H1 (cell line): ENCODE results near the gene ZNHIT3. TPM values are rescaled to one million over a fixed set of nuclear protein-coding genes. Genes with fewer than 3 reads are reported as not detected.

ENCODE experiments used
- CTCF ChIA-PET: fragments of 300-600 bp; sonication (Branson Sonifier 250); formaldehyde crosslinking; loops from one replicate; lab custom pipeline; 2021; ENCODE audit not compliant: partially characterized antibody; lab: Charles Lee
- POLR2A ChIA-PET: fragments of 300-600 bp; sonication (Branson Sonifier 250); formaldehyde crosslinking; loops from one replicate; lab custom pipeline; 2021; ENCODE audit warnings: inconsistent platforms; ENCODE audit not compliant: partially characterized antibody; lab: Charles Lee
- DNase-seq, 2 experiments: peaks; one replicate each; pipeline versions ENCODE4 v3.0.0 to v3.0.0-alpha.2; 2010 to 2022; ENCODE audit warnings: low spot score in 2 of 2, low read depth in 1 of 2, mixed read lengths in 1 of 2
- FAIRE-seq: peaks from 2 replicates; lab custom pipeline; 2011; peaks lifted over from hg19 to GRCh38; lab: Jason Lieb, UNC
- H2AFZ ChIP-seq: 2 replicates; pipeline ENCODE4 v1.8.1; 2012; ENCODE audit warnings: low read length, inconsistent platforms
- H2AK5ac ChIP-seq: 2 replicates; pipeline ENCODE4 v1.6.1; 2013; ENCODE audit warnings: low read depth, low read length
- H2BK120ac ChIP-seq: replicated peaks from 2 replicates; pipeline ENCODE3; 2013; ENCODE audit warnings: low read depth, low read length, inconsistent platforms
- H2BK12ac ChIP-seq: 2 replicates; pipeline ENCODE4 v1.6.1; 2013; ENCODE audit warnings: low read depth, low read length
- H2BK15ac ChIP-seq: 2 replicates; pipeline ENCODE4 v1.6.1; 2013; ENCODE audit warnings: low read length
- H2BK20ac ChIP-seq: 2 replicates; pipeline ENCODE4 v1.6.1; 2013; ENCODE audit warnings: low read length
- H2BK5ac ChIP-seq: 2 replicates; pipeline ENCODE4 v1.6.1; 2013; ENCODE audit warnings: low read depth, low read length
- H3K14ac ChIP-seq: 2 replicates; pipeline ENCODE4 v1.6.1; 2013; ENCODE audit warnings: inconsistent platforms; ENCODE audit not compliant: insufficient read length
- H3K18ac ChIP-seq: 2 replicates; pipeline ENCODE4 v1.6.1; 2013; ENCODE audit warnings: low read length; ENCODE audit errors: extremely low read depth
- H3K23ac ChIP-seq: 2 replicates; pipeline ENCODE4 v1.6.1; 2013; ENCODE audit warnings: inconsistent platforms; ENCODE audit not compliant: insufficient read length
- H3K23me2 ChIP-seq: 2 replicates; pipeline ENCODE4 v1.6.1; 2013; ENCODE audit warnings: low read depth, low read length
- H3K27ac ChIP-seq: 2 replicates; pipeline ENCODE4 v1.6.1; 2011; ENCODE audit warnings: low read depth, low read length, inconsistent platforms
- H3K27me3 ChIP-seq, 4 experiments: replicated peaks in 1 of 4; 1 replicate in 1 of 4; 2 replicates in 3 of 4; pipeline versions ENCODE4 v1.6.1 to v1.8.1; 2011 to 2013; ENCODE audit warnings: low read length in 3 of 4, mild to moderate bottlenecking in 3 of 4, inconsistent platforms in 2 of 4, mixed read lengths in 2 of 4, moderate library complexity in 1 of 4; ENCODE audit not compliant: control insufficient read depth in 3 of 4, insufficient read depth in 3 of 4; ENCODE audit errors: extremely low read depth in 1 of 4
- H3K36me3 ChIP-seq, 4 experiments: 2 replicates each; pipeline versions ENCODE4 v1.6.1 to v1.8.1; 2011 to 2013; ENCODE audit warnings: mild to moderate bottlenecking in 4 of 4, low read length in 3 of 4, moderate library complexity in 2 of 4, control low read depth in 1 of 4, inconsistent platforms in 1 of 4; ENCODE audit not compliant: insufficient read depth in 4 of 4, control insufficient read depth in 2 of 4
- H3K4ac ChIP-seq: replicated peaks from 2 replicates; pipeline ENCODE3; 2013; ENCODE audit warnings: low read length, low read depth, mixed read lengths, inconsistent platforms; ENCODE audit not compliant: insufficient read length
- H3K4me1 ChIP-seq, 4 experiments: replicated peaks in 1 of 4; 1 replicate in 1 of 4; 2 replicates in 3 of 4; pipeline versions ENCODE4 v1.6.1 to v1.8.1; 2011 to 2013; ENCODE audit warnings: low read length in 3 of 4, inconsistent platforms in 2 of 4, mixed read lengths in 1 of 4; ENCODE audit not compliant: insufficient read depth in 4 of 4, control insufficient read depth in 3 of 4
- H3K4me2 ChIP-seq, 2 experiments: 2 replicates each; pipeline versions ENCODE4 v1.6.1 to v1.8.1; 2011 to 2013; ENCODE audit warnings: low read depth in 2 of 2, low read length in 2 of 2, control low read depth in 1 of 2, inconsistent platforms in 1 of 2, mild to moderate bottlenecking in 1 of 2; ENCODE audit not compliant: insufficient read depth in 1 of 2
- H3K4me3 ChIP-seq, 4 experiments: fragments of 200-600, 300-600 bp in 1 of 4; sonication (generic), shearing (Covaris generic), sonication (Bioruptor Twin) in 1 of 4; 2 replicates each; pipeline versions ENCODE4 v1.5.1 to v1.8.1; 2011 to 2016; ENCODE audit warnings: low read length in 4 of 4, low read depth in 3 of 4, control low read depth in 2 of 4, inconsistent platforms in 2 of 4, mild to moderate bottlenecking in 2 of 4, mixed read lengths in 1 of 4, moderate library complexity in 1 of 4; ENCODE audit not compliant: insufficient read depth in 2 of 4; ENCODE audit errors: extremely low read depth in 1 of 4
- H3K56ac ChIP-seq: replicated peaks from 2 replicates; pipeline ENCODE3; 2013; ENCODE audit warnings: low read depth, mild to moderate bottlenecking, mixed read lengths, low read length, inconsistent platforms; ENCODE audit not compliant: insufficient read length
- H3K79me1 ChIP-seq: 2 replicates; pipeline ENCODE4 v1.6.1; 2013; ENCODE audit warnings: low read depth, low read length, control low read depth
- H3K79me2 ChIP-seq, 2 experiments: 2 replicates each; pipeline versions ENCODE4 v1.6.1 to v1.8.1; 2012 to 2013; ENCODE audit warnings: low read length in 2 of 2, mild to moderate bottlenecking in 2 of 2, inconsistent platforms in 1 of 2; ENCODE audit not compliant: insufficient read depth in 2 of 2, control insufficient read depth in 1 of 2
- H3K9ac ChIP-seq, 4 experiments: replicated peaks in 1 of 4; 1 replicate in 1 of 4; 2 replicates in 3 of 4; pipeline versions ENCODE4 v1.6.1 to v1.8.1; 2011 to 2013; ENCODE audit warnings: low read depth in 3 of 4, low read length in 3 of 4, control low read depth in 2 of 4, mild to moderate bottlenecking in 2 of 4, moderate library complexity in 2 of 4, inconsistent platforms in 1 of 4; ENCODE audit errors: extremely low read depth in 1 of 4
- H3K9me3 ChIP-seq, 2 experiments: 2 replicates each; pipeline versions ENCODE4 v1.6.1 to v1.8.1; 2012 to 2013; ENCODE audit warnings: mild to moderate bottlenecking in 2 of 2, moderate library complexity in 2 of 2, control low read depth in 1 of 2, inconsistent platforms in 1 of 2, low read depth in 1 of 2, low read length in 1 of 2, mixed read lengths in 1 of 2; ENCODE audit not compliant: insufficient read depth in 2 of 2
- H4K20me1 ChIP-seq, 2 experiments: replicated peaks in 1 of 2; 2 replicates each; pipeline versions ENCODE3 to v1.8.1; 2011 to 2013; ENCODE audit warnings: inconsistent platforms in 2 of 2, low read length in 2 of 2, mild to moderate bottlenecking in 1 of 2; ENCODE audit not compliant: insufficient read depth in 2 of 2, control insufficient read depth in 1 of 2
- H4K5ac ChIP-seq: 2 replicates; pipeline ENCODE4 v1.6.1; 2013; ENCODE audit warnings: low read length, low read depth, mixed read lengths, inconsistent platforms; ENCODE audit not compliant: insufficient read length
- H4K8ac ChIP-seq: 2 replicates; pipeline ENCODE4 v1.8.0; 2013; ENCODE audit warnings: mild to moderate bottlenecking, moderate library complexity, low read length, inconsistent platforms; ENCODE audit not compliant: insufficient read depth; ENCODE audit errors: extremely low read depth
- H4K91ac ChIP-seq: replicated peaks from 2 replicates; pipeline ENCODE3; 2013; ENCODE audit warnings: low read length, mixed read lengths, inconsistent platforms; ENCODE audit not compliant: insufficient read length
- ATF3 ChIP-seq: IDR thresholded peaks from 2 replicates; pipeline ENCODE4 v1.6.1; 2011; ENCODE audit warnings: low read depth, mild to moderate bottlenecking, low read length; ENCODE audit not compliant: insufficient read depth
- HDAC6 ChIP-seq: IDR thresholded peaks from one replicate; pipeline ENCODE4 v1.7.1; 2012; ENCODE audit warnings: low read depth, mild to moderate bottlenecking, inconsistent platforms, low read length, moderate library complexity
- MAFK ChIP-seq: IDR thresholded peaks from 2 replicates; pipeline ENCODE4 v1.6.1; 2012; ENCODE audit warnings: low read depth, mild to moderate bottlenecking, improper control_type of control experiment, low read length
- POLR2AphosphoS5 ChIP-seq: IDR thresholded peaks from 2 replicates; pipeline ENCODE4 v1.6.1; 2011; ENCODE audit warnings: low read depth, low read length
- SAP30 ChIP-seq: fragments of 300-600 bp; sonication (generic); IDR thresholded peaks from 2 replicates; pipeline ENCODE4 v1.7.1; 2012; ENCODE audit warnings: low read length, moderate library complexity, mild to moderate bottlenecking, inconsistent platforms; ENCODE audit not compliant: insufficient read depth, insufficient replicate concordance
- SRF ChIP-seq: IDR thresholded peaks from 2 replicates; pipeline ENCODE4 v1.6.1; 2011; ENCODE audit warnings: mild to moderate bottlenecking, low read depth, low read length, moderate library complexity
- TAF1 ChIP-seq: IDR thresholded peaks from 2 replicates; pipeline ENCODE4 v1.6.1; 2011; ENCODE audit warnings: mild to moderate bottlenecking, low read depth, low read length
- ZNF274 ChIP-seq: IDR thresholded peaks from 2 replicates; pipeline ENCODE4 v1.7.0; 2012; ENCODE audit warnings: low read length, borderline replicate concordance; ENCODE audit errors: extremely low read depth
- WGBS, 2 experiments: shearing (Covaris generic) in 1 of 2; methylation state at CpG; one replicate each; pipeline versions ENCODE4 v1.1.6 to v1.1.7; 2013 to 2015; ENCODE audit warnings: low lambda C conversion rate in 2 of 2, mixed read lengths in 2 of 2, inconsistent platforms in 1 of 2, low coverage in 1 of 2, missing lambda C conversion rate in 1 of 2; ENCODE audit not compliant: insufficient replicate concordance in 2 of 2, insufficient coverage in 1 of 2, insufficient read length in 1 of 2; ENCODE audit errors: extremely low coverage in 1 of 2, missing lambda C conversion rate in 1 of 2; 5-methylcytosine and 5-hydroxymethylcytosine counted together
- polyA plus RNA-seq, 7 experiments: library from polyadenylated mRNA; depleted of rRNA in 3 of 7; stranded (reverse) in 5 of 7; unstranded in 2 of 7; fragments of >200 nt in 5 of 7; fragments of 200-250 nt in 2 of 7; gene quantifications; 1 replicate in 5 of 7; 2 replicates in 1 of 7; 4 replicates in 1 of 7; pipeline versions ENCODE4 v1.2.1 to v1.2.3, GENCODE V29; 2011 to 2013; ENCODE audit warnings: missing spikeins in 2 of 7, mixed read lengths in 2 of 7
- total RNA-seq: library from RNA; stranded (reverse); fragmentation: NEBNext Ultra II Directional; extraction: Animal tissue kit (Norgen Biotek cat#: 25700); gene quantifications from 2 replicates; pipeline ENCODE4 v1.2.1, GENCODE V29; 2021

The ZNHIT3 gene
- total and polyA plus RNA-seq, 2 of the 8 experiments (the other 6 are each of a cell fraction or from before 2014, with no cell fraction given), result 59.1 to 147 TPM

- no peak overlapping the region for H2AFZ ChIP-seq
- no peak overlapping the region for H3K4me2 ChIP-seq
- H2BK15ac ChIP-seq, result no peak overlapping the region
- no peak overlapping the region for H3K4me3 ChIP-seq
- no peak overlapping the region for H3K18ac ChIP-seq
- H3K27me3 ChIP-seq, result no peaks in the 10 kb centered on the region
- no peak overlapping the region for H4K8ac ChIP-seq
- no peak overlapping the region for H2BK120ac ChIP-seq
- FAIRE-seq (no peak), DNase-seq (no peak)
- no peak overlapping the region for H2BK12ac ChIP-seq
- 0 out of 2 replicates have a peak, but pooled peaks cover 3% of the 10 kb centered on the region for H3K23me2 ChIP-seq
- H3K14ac ChIP-seq, result no peak overlapping the region
- H3K4ac ChIP-seq, result no peak overlapping the region
- H2AK5ac ChIP-seq, result no peak overlapping the region
- H3K4me1 ChIP-seq, result no peaks in the 10 kb centered on the region
- no peak overlapping the region for H3K23ac ChIP-seq
- 91% methylated on average over 4 of the region's 5 CpGs; no CpG with 5 or more reads in 1 of the 2 experiments for WGBS, 2 experiments
- H3K79me2 ChIP-seq, result no peaks in the 10 kb centered on the region
- peaks cover 46 to 89% (median 81%) of the 10 kb centered on the region in 4 experiments; a peak in 7 of 8 replicates for H3K36me3 ChIP-seq
- no peaks in the 10 kb centered on the region for H3K9me3 ChIP-seq
- ChIA-PET CTCF (no interaction called here), POLR2A (interaction anchor here (1.3 to 13.9 kb wide), 5 partner anchors 9 to 31 kb away, joined by 3 to 205 read pairs (median 53); partner anchors contain the start of genes MYO19 and PIGW)
- no peak overlapping the region for H3K56ac ChIP-seq
- H3K9ac ChIP-seq, result no peak overlapping the region
- H4K91ac ChIP-seq, result no peak overlapping the region
- no peak overlapping the region for H2BK20ac ChIP-seq
- H4K5ac ChIP-seq, result no peak overlapping the region
- TF ChIP-seq HDAC6, result no peak
- TF ChIP-seq SAP30, result no peak
- no peak for TF ChIP-seq ATF3
- TF ChIP-seq SRF, result no peak
- TF ChIP-seq POLR2AphosphoS5, result no peak
- no peak for TF ChIP-seq MAFK
- TF ChIP-seq TAF1, result no peak
- no peak for TF ChIP-seq ZNF274
- TF ChIP-seq, all 59 proteins: peak for 0
- H3K79me1 ChIP-seq, result no peaks in the 10 kb centered on the region
- H3K27ac ChIP-seq, result no peak overlapping the region
- peaks cover 10 to 11% of the 10 kb centered on the region in 2 experiments for H4K20me1 ChIP-seq
- H2BK5ac ChIP-seq, result no peak overlapping the region
Measured at GRCh38 chr17:36504156-36504545, 17.7 kb downstream of the ZNHIT3 start.
